ENCODE data around the gene ZNF441.
A peak's percentile ranks its signal among the peaks of the same experiment; 100 is the strongest.
"Not testable (repeated sequence)": the region's sequence is repeated elsewhere in the genome, so short reads cannot be mapped to it uniquely, and the experiment has no call there.

The ZNF441 gene

GRCh38 chr19:11814700-11815035 is 47.9 kb downstream of the ZNF441 start:
- Histone ChIP-seq H3K27me3 (ENCODE audit: control insufficient read depth in 1 of 2, insufficient read depth in 2 of 2, low read length in 2 of 2) (no peaks in the 10 kb centered on the region), H3K4me3 (ENCODE audit: low read depth in 1 of 2, low read length in 2 of 2) (peak overlapping the region; percentile 78 to 88), H3K9me3 (ENCODE audit: low read length) (no peaks in the 10 kb centered on the region), H3K4me1 (ENCODE audit: insufficient read depth, low read length) (peaks cover 7% of the 10 kb centered on the region), H3K36me3 (ENCODE audit: insufficient read depth, low read length) (no peaks in the 10 kb centered on the region), H3K9ac (ENCODE audit: low read length) (peak overlapping the region; percentile 71), H3K27ac (ENCODE audit: low read depth, low read length) (peak overlapping the region; percentile 91)

DNA sequence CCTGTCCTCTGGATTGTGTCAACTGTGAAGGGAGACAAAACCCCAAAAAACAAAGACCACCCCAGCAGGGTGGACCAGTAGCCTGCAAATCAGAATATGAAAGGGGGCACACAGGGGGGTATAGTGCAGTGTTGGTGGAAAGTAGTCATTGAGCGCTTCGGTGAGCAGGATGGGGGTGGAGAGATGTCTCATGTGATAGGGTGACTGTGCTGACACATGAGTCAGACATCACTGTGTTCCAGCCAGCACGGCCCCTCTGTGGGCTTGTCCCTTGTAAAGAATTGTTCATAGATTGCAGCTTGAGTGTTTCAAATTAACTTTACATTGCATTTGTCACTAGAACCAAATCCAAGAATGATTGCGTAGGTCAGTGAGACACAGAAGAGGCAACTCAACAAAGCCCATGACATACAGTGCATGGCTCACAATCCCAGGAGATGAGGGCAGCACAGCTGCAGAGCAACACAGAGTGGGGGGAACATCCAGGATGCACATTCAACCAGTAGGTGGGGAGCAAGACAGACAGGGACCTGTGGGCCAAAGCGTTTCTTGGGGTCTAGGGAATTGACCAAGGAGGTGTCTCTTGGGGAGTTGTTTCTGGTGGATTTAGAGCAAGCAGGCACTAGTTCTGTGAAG is 54.8 kb downstream of the ZNF441 start:
- H3K27ac ChIP-seq (ENCODE audit: low read depth, low read length): no peak overlapping the region
- H3K9ac ChIP-seq (ENCODE audit: low read length): no peak overlapping the region
- H3K27me3 ChIP-seq (ENCODE audit: control insufficient read depth in 1 of 2, insufficient read depth in 2 of 2, low read length in 2 of 2): no peaks in the 10 kb centered on the region
- H3K36me3 ChIP-seq (ENCODE audit: insufficient read depth, low read length): peaks cover 9% of the 10 kb centered on the region
- no peaks in the 10 kb centered on the region for H3K9me3 ChIP-seq (ENCODE audit: low read length)
- H3K4me1 ChIP-seq (ENCODE audit: insufficient read depth, low read length): no peaks in the 10 kb centered on the region
- H3K4me3 ChIP-seq (ENCODE audit: low read depth in 1 of 2, low read length in 2 of 2): no peak overlapping the region

DNA sequence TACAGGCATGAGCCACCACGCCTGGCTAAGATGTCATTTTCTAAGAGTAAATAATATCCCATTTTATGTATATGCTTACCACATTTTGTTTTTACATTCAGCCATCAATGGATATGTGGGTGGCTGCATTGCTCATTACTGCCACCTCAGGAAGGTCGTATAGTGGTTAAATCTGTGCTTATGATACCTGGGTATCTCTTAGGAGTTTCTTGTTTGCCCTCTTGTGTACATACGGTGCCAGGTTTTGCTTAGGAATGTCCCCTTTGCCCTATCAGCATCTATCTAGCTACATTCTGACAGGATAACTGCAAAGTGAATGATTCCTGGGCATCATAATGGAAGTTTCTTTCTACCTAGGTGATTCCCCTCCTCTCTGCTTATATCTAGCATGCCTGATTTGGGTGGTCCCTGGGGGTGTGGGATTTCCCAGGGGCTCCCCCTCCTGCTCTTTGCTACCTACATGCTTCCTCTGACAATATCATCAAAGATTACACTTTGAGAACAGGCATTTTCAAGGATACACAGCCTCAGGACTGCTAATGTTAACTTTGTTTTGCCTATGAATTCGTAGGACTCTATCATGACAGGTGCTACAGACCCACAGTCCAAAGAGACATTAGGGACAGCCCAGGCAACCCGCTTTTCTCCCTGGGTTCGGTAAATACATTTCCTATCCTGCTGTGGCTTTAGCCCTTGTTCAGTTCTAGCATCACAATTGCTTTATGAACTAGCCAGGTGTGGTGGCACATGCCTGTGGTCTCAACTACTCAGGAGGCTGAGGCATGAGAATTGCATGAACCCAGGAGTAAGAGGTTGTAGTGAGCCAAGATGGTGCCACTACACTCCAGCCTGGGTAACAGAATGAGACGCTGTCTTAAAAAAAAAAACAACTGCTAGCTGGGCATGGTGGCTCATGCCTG is 62.4 kb downstream of the ZNF441 start:
- not testable (repeated sequence) for H3K27ac ChIP-seq (ENCODE audit: low read depth, low read length); H3K9ac ChIP-seq (ENCODE audit: low read length); H3K27me3 ChIP-seq (ENCODE audit: control insufficient read depth in 1 of 2, insufficient read depth in 2 of 2, low read length in 2 of 2); H3K4me3 ChIP-seq (ENCODE audit: low read depth in 1 of 2, low read length in 2 of 2); H3K4me1 ChIP-seq (ENCODE audit: insufficient read depth, low read length)
- peaks cover 20% of the 10 kb centered on the region for H3K36me3 ChIP-seq (ENCODE audit: insufficient read depth, low read length)
- H3K9me3 ChIP-seq (ENCODE audit: low read length): peaks cover 21% of the 10 kb centered on the region

- H3K36me3 ChIP-seq (ENCODE audit: insufficient read depth, low read length): peaks cover 20% of the 10 kb centered on the region
- H3K27ac ChIP-seq (ENCODE audit: low read depth, low read length): no peak overlapping the region
- H3K4me1 ChIP-seq (ENCODE audit: insufficient read depth, low read length): no peaks in the 10 kb centered on the region
- peaks cover 21% of the 10 kb centered on the region for H3K9me3 ChIP-seq (ENCODE audit: low read length)
- H3K4me3 ChIP-seq (ENCODE audit: low read depth in 1 of 2, low read length in 2 of 2): peak overlapping the region in 1 of 2 donors; percentile 2
- H3K9ac ChIP-seq (ENCODE audit: low read length): no peak overlapping the region
- no peaks in the 10 kb centered on the region for H3K27me3 ChIP-seq (ENCODE audit: control insufficient read depth in 1 of 2, insufficient read depth in 2 of 2, low read length in 2 of 2)
Observed at GRCh38 chr19:11832253-11832912, 65.6 kb downstream of the ZNF441 start.

GRCh38 chr19:11833541-11833940 is 66.7 kb downstream of the ZNF441 start:
- Histone ChIP-seq H3K4me1 (ENCODE audit: insufficient read depth, low read length) (no peaks in the 10 kb centered on the region), H3K27ac (ENCODE audit: low read depth, low read length) (no peak overlapping the region), H3K27me3 (ENCODE audit: control insufficient read depth in 1 of 2, insufficient read depth in 2 of 2, low read length in 2 of 2) (no peaks in the 10 kb centered on the region), H3K9me3 (ENCODE audit: low read length) (peaks cover 21% of the 10 kb centered on the region), H3K36me3 (ENCODE audit: insufficient read depth, low read length) (peaks cover 20% of the 10 kb centered on the region), H3K9ac (ENCODE audit: low read length) (no peak overlapping the region), H3K4me3 (ENCODE audit: low read depth in 1 of 2, low read length in 2 of 2) (no peak overlapping the region)
